NCI-H82 treated with DMSO at 0.1 percent for 48 hours (cell line): Measurements from ENCODE around the gene TMEM150B.

Experiments used
- DNase-seq: peaks from one replicate; lab custom pipeline; 2025; ENCODE audit not compliant: unreplicated experiment; lab: John Stamatoyannopoulos, UW

Gene TMEM150B

DNA sequence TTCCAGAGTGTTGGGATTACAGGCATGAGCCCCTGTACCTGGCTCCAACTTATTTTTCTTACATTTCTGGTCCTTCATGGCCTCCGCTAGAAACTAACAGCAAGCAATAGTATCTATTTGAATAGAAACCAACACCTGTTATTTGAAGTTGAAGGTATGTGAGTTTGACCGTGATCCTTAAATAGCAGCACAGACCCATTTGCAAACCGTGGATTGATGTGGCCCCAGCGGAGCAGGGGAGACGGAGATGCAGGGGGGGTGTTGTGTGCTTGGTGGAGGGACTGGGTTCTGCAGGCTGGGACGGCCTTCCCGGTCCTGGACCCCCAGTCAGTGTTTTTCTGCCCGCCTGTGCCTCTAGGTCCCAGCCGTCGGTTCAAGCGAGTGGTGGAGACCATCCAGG lies 16.9 kb downstream of the TMEM150B start:
- no peak for DNase-seq

DNA sequence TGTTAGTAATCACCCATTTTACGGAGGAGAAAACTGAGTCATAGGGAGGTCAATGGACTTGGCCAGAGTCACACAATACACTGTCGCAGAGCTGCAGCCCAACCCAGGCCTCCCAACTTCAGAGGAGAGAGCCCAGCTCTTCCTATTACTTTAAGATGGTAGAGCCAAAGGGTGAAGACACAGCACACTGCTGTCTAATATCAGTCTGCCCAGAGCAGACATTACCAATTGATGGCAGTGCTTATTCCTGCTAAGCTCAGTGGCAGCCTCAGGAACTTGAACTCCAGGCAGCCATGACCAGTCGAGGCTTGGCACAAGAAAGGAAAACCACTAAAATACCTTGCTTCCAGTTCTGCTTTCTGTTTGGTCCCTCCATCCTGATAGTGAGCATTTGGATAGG lies 18.4 kb downstream of the TMEM150B start:
- no peak for DNase-seq

DNA sequence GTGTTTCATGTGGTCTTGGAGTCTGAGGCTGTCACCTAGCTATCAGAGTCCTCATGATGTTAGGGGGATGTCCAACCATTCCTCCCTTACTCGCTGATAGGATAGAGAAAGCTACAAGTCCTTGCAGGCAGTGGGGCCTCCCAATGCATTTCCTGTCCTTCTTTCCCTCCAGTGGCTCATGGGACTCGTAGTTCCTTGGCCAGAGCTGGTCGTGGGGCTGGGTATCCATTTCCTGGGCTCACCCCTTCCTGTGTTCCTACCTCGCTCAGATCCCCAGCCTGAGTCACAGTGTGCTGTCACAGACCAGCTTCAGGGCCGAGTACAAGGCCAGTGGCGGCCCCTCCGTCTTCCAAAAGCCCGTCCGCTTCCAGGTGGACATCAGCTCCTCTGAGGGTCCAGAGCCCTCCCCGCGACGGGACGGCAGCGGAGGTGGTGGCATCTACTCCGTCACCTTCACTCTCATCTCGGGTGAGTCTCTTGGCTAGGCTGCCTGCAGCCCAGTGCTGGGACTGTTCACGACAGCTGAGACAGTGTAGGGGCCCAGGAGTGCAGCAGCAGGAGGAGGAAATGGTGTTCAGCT lies 19.1 kb downstream of the TMEM150B start:
- DNase-seq: no peak

DNA sequence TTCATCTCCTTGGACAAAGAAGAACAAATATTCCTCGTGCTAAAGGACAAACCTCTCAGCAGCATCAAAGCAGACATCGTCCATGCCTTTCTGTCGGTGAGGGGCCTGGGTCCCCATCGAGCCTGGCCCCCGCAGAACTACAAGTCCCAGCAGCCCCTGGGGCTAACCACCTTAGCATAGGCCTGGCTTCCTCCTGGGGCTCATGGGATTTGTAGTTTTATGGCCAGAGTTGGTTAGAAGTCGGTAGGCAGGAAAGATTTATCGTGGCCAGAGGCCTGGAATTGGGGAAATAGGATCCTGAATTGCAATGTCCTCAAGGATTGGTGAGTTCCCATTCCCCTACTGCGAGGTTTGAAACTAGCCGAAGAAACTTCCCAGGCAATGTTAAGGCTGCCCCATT lies 19.6 kb downstream of the TMEM150B start:
- DNase-seq: peak; percentile 37

DNA sequence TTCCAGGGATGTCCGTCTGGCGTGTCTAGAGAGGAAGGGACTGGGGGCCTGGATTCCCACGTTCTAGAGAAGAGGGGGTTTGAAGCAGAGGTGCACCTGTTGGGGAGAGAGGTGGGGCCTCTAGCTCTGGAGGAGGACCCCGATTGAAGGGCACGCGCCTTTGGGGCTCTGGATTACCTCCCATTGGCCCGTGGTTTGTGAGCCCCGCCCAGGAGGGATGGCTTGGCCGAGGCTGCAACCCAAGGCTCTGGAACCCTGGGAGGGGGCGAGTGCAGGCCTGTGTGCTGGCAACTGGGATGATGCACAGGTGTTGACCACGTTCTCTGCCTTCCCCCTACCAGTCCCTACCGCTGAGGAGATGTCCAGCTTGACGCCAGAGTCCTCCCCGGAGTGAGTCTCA lies 20.2 kb downstream of the TMEM150B start:
- no peak for DNase-seq

DNA sequence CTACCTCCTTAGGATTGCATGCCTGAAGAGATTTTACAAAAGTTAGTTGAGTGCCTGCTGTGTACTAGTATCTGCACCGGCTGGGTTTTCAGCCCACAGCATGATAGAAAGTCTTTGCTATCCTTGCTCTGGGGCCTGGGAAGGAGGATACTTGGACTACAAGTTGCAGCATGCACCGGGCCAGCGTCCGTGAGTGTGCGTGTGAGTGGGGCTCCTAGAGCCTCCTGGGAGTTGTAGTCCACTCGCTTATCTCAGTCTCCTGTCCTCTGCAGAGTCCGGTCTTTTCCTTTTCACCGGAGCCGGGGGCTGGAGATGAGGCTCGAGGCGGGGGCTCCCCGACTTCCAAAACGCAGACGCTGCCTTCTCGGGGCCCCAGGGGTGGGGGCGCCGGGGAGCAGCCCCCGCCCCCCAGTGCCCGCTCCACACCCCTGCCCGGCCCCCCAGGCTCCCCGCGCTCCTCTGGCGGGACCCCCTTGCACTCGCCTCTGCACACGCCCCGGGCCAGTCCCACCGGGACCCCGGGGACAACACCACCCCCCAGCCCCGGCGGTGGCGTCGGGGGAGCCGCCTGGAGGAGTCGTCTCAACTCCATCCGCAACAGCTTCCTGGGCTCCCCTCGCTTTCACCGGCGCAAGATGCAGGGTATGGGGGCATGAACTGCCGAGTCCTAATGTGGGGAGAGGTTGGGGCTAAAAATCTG lies 20.7 kb downstream of the TMEM150B start:
- DNase-seq: peak; percentile 25

DNA sequence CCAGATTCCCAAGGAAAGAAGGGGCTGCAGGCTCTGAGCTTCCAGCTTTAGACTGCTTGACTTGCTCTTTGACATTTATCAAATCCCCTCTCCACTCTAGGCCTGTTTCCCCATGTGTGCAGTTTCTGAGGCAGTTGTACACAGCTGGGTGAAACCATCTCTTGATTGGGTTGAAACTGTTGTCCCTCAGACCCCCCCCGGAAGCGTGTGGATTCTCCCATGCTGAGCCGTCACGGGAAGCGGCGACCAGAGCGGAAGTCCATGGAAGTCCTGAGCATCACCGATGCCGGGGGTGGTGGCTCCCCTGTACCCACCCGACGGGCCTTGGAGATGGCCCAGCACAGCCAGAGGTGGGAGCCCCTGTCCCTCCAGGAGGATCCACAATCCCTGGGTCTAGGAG lies 21.7 kb downstream of the TMEM150B start:
- DNase-seq: no peak

DNA sequence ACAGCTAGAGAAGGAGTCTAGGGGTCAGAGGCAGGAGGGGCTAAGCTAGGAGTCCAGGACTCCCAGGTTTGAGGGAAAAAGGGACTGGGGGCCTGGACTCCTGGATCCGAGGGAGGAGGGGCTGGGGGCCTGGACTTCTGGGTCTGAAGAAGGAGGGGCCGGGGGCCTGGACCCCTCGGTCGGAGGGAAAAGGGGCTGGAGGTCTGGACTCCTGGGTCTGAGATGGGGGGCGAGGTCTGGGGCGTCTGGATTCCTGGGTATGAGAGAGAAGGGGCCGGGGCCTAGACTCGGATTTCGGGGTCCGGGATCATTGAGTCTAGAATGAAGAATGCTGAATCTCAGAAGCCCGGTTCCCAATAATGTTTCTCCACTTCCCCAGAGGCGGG lies 22.8 kb downstream of the TMEM150B start:
- no peak for DNase-seq

DNA sequence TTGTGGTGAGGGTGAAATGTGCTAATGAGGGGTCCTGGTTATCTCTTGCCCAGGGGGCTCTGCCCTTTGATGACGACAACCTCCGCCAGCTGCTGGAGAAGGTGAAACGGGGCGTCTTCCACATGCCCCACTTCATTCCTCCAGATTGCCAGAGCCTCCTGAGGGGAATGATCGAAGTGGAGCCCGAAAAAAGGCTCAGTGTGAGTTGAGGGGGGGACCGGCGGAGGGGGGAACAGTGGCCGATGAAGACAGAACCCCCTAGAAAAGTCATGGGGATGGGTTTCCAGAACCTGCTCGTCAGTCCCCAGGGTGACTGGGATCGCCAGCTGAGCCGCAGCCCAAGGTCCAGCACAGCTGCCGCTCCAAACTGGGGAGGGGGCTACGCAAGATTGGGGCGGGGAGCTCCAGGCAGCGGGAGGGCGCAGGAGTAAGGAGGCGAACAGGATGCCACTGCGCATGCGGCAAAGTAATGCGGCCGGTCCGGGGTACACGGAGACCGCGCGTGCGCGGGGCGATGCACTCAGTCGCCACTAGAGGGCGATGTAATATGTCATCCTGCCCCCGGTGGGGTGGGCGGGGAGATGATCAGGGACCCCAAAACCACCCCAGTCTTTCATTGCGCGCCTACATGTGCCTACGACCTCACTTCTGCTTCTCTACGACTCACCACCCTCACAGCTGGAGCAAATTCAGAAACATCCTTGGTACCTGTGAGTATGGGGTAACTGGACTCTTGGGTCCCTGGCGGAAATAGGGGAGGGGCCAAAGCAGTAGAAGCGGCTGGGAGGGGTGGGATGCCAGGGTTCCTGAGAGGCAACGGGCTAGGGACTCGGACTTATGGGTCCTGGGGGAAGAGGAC lies 23.5 kb downstream of the TMEM150B start:
- DNase-seq: peak; percentile 47

DNA sequence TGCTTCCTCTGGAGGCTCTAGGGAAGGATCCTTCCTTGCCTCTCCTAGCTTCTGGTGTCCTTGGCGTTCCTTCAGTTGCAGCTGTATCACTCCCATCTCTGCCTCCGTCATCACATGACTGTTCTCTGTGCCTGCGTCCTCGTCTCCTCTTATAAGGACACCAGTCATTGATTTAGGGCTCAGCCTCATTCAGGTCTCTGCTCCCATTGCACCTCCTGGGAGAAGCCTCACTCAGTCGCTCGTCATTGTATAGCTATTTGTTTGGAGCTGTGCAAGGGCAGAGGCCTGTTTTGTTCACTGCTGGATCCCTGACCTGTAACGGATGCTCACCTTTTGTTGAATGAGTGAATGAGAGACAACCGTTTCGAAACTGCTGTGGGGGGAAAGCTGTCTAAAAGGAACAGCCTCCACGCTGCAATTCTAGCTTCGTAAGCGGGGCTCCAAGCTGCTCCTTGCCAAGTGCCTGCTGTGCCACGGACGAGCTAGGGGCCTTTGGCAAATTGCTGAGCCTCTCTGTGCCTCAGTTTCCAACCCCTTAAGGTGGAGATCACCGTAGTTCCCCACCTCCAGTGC lies 24.2 kb downstream of the TMEM150B start:
- DNase-seq: no peak

DNA sequence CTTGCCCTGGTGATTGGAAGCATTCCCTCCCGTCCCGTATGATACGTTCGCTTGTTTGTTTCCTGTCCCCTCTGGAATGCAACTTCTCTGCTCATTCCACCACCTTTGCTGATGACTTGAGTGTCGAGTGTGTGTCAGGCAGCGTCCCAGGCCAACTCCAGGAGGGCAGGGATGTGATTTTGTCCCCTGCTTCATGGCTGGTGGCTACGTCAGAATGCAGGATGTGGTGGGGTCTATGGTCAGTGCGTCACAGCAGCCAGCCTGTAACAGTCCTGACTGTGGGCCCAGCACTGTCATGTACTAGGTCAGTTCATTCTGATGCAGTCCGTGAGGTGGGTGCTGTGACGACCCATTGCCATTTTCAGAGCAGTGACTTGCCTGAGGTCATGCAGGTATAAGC lies 25.1 kb downstream of the TMEM150B start:
- no peak for DNase-seq

DNA sequence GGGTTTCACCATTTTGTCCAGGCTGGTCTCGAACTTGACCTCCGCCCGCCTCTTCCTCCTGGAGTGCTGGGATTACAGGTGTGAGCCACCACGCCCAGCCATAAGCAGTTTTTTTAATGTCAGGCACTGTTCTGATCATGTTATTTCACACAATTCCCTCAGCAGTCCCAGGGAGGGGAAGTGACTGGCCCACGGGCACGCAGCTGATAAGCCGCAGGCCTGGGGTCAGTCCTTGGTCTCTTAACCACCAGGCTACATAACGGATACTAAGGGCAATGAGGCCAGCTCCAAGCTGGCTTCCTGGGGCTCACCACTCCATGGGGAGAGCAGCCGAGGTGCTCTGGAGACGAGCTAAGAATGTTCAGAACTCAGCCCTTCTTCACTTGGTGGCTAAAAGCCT lies 27.9 kb downstream of the TMEM150B start:
- DNase-seq: no peak

DNA sequence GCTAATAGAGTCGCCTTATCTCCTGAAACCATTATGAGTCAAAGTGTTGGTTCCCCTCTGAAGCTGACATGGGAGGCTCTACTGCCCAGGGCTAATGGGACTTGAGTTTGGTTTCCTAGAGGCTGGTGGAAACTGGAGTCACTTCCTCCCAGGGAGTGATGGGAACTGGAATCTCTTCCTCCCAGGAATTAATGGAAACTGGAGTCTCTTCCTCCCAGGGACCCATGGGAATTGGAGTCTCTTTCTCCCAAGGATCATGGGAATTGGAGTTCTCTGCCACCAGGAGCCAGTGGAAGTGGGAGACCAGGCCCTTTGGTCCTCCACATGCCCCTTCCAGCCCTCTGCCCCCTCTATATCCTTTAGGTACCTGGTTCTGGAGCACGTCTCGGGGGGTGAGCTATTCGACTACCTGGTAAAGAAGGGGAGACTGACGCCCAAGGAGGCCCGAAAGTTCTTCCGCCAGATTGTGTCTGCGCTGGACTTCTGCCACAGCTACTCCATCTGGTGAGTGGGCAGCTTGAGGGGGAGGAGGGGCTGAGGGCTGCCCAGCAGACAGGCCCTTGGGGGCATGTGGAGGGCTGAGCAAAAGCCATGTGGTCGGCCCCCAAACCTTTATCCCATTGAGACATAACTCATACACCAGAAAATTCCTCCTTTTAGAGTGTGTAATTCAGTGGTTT lies 35.9 kb downstream of the TMEM150B start:
- DNase-seq: no peak

DNA sequence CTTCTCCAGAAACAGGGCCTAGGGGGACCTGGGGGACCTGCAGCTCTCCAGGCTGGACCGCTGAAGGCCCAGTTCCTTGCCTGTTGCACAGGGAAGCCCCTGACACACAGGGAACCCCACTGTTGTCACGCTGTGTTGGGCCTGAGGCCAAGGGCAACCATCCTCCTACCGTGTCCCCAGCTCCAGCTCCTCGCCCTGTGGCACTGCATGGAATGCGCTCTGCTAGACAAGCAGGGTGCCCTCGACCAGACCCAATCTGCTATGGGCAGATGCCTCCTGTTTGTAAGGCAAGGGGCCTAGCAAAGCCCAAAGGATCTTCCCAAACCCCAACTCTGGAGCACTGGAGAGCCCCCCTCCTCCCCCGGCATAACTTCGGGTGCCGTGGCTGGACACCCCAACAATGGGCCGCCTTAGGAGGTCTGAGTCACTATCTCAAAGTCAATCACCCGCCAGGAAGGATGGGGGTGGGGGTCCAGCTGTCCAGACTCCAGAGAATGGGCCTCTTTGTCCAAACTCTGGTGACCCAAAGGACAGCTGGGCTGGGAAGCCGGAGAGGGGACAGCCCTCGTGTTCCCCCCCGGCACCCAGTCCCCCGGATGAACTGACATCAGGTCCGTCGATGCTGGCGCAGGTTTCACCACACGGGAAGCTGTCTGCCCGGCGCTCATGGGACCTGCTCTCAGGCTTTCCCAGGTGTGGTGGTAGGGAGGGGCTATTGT lies 37.6 kb downstream of the TMEM150B start:
- DNase-seq: no peak

DNA sequence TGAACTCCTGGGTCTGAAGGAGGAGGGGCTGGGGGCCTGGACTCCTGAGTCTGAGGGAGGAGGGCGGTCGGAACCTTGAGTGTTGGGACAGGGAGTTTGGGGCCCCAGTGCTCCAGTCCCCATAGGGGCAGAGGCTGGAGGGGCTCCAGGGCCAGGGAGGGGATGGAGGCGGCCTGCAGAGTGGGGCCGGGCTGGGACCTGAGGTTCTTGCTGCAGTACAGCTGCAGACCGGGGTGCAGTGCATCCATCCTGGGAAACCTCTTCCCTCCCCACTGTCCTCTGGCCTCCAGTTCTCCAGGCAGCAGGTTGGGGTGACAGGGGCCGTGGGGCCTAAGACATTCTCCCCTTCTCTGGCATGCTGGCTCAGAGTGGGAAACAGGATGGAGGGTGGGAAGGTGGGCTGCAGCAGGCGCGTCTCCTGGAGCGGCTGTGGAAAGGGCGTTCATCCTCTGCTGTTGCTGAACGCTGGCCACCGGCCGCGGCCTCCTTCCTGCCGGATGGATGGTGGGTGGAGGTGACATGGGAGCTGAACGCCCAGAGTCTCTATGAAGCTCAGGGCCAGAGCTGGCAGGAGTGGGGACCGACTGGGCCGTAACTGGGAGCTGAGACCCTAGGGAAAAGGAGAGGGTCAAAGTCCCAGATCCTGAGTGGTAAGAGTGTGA lies 39.8 kb downstream of the TMEM150B start:
- no peak for DNase-seq

DNA sequence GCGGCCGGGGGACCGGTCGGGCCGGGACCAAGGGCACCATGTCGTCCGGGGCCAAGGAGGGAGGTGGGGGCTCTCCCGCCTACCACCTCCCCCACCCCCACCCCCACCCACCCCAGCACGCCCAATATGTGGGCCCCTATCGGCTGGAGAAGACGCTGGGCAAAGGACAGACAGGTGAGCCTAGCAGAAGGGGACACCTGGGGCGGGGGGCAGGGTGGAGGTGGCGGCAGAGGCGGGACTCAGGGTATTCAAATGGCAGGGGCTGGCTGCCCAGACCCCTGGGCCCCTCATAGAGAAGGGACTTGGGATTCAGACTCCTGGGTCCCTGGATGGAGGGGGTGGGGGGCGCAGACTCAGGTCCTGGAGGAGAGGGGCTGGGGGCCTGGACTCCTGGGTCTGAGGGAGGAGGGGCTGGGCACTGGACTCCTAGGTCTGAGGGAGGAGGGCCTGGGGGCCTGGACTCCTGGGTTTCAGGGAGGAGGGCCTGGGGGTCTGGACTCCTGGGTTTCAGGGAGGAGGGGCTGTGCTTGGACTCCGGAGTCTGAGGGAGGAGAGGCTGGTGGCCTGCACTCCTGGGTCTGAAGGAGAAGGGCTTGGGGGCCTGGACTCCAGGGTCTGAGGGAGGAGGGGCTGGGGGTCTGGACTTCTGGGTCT lies 40.6 kb downstream of the TMEM150B start:
- DNase-seq: no peak

DNA sequence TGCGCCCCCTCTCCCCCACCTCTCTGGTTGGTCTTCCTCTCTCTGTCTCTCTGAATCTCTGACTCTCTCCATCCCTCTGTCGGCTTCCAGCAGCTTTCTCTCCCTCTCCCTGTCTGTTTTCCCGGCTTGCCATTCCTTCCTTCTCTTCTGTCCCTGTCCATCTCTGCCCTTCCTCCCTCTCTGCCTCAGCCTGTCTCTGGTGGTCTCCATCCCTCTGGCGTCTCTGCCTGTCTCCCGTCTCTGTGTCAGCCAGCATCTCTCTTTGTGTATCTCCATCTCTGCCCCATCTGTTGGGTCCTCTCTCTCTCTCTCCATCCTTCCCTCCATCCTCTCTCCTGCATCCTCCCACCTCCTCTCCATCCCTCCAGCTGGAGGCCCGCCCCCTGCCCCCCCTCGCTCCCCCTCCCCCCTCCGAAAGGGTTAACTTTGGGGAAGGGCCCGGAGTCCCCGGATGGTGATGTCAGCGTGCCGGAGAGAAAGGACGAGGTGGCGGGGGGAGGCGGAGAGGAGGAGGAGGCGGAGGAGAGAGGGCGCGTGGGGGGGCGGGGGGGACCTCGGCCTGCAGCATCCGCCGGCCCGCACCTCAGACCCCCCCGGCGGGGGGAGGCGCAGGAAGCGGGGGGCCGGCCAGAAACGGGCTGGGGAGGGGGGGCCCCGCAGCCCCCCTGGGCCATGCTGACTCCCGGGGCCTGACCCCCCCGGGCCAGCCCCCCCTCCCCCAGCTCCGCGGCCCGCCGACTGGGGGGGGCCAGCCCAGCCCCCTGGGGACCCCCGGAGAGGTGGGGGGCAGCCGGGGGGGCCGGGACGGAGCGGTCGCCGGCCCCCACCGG lies 41.4 kb downstream of the TMEM150B start, which contains the start of gene BRSK1:
Gene BRSK1, plus strand, starts transcription at position 450 of the 830 bp plus-strand sequence. CDS start 446 bp downstream, outside the sequence.
- peak; percentile 35 for DNase-seq
